AG10803 (cell line): ENCODE measurements around the gene LIAS.
"Not testable (repeated sequence)": the region's sequence is repeated elsewhere in the genome, so short reads cannot be mapped to it uniquely, and the experiment has no call there.

ENCODE experiments used
- DNase-seq: peaks from one replicate; pipeline ENCODE4 v3.0.0; 2010; ENCODE audit warnings: low read depth
- H3K4me3 ChIP-seq: 2 replicates; pipeline ENCODE4 v1.5.1; 2011; ENCODE audit warnings: mild to moderate bottlenecking, low read length, control low read depth
- CTCF ChIP-seq: conservative IDR thresholded peaks from 2 replicates; pipeline ENCODE4 v1.5.1; 2011; ENCODE audit warnings: mild to moderate bottlenecking, low read length, control low read depth, inconsistent platforms

Gene LIAS

GRCh38 chr4:39455486-39455885, 3.4 kb upstream of the LIAS start:
- H3K4me3 ChIP-seq, result no peak overlapping the region
- TF ChIP-seq CTCF, result no peak
- no peak for DNase-seq

GRCh38 chr4:39456946-39457763, 1.7 kb upstream of the LIAS start:
- DNase-seq, result no peak
- peak overlapping the region; percentile 89 for H3K4me3 ChIP-seq
- no peak for TF ChIP-seq CTCF

- peak overlapping the region; percentile 89 for H3K4me3 ChIP-seq
- not testable (repeated sequence) for DNase-seq
Measured at GRCh38 chr4:39458161-39458504, 723 bp upstream of the LIAS start.

GRCh38 chr4:39464886-39465501, 6.1 kb downstream of the LIAS start:
- DNase-seq, result peak; percentile 74
- H3K4me3 ChIP-seq, result no peak overlapping the region
- peak; percentile 36; the same call in 1 of the 2 replicates for TF ChIP-seq CTCF

GRCh38 chr4:39466747-39467146, 7.9 kb downstream of the LIAS start:
- no peak for DNase-seq
- TF ChIP-seq CTCF, result no peak
- H3K4me3 ChIP-seq, result no peak overlapping the region

- no peak for DNase-seq
- no peak overlapping the region for H3K4me3 ChIP-seq
- TF ChIP-seq CTCF, result no peak
Measured at GRCh38 chr4:39467464-39467863, 8.6 kb downstream of the LIAS start.

GRCh38 chr4:39469429-39470077, 10.7 kb downstream of the LIAS start:
- DNase-seq, result peak; percentile 87
- no peak overlapping the region for H3K4me3 ChIP-seq
- peak; percentile 89 for TF ChIP-seq CTCF
